HG03095 (cell line): ENCODE results near the gene VDAC1.
"Not testable (repeated sequence)": the region's sequence is repeated elsewhere in the genome, so short reads cannot be mapped to it uniquely, and the experiment has no call there.

Source experiments
- ATAC-seq: cut with Tn5 transposase; IDR thresholded peaks from one replicate; pipeline ENCODE4 v1.9.1; 2021; ENCODE audit warnings: moderate library complexity; ENCODE audit not compliant: unreplicated experiment

Gene VDAC1

DNA sequence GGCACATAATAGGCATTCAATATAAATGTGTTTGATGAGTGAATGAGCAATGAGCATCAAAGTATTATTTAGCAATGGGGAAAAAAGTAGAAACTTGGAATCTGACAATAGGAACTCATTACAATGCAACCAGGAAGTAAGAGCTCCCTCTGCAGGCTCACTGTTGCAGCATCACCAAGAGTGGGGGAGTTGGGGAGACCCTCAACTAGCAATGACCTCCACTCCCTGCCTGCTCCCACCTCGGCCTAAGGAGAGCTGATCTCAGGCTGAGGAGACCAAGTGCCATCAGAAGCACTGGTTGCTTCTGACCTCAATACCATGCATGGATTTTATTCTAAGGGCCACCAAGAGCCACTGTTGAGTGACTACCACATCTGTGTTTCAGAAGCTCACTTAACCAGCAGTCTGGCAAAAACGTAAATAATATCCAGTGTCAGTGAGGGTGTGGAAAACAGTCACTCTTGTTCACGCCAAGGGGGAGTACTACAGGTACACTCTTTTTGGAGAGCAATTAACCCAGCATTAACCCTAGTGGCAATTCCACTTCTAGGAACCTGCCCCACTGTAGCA, 8.0 kb downstream of the VDAC1 start:
- no peak for ATAC-seq

DNA sequence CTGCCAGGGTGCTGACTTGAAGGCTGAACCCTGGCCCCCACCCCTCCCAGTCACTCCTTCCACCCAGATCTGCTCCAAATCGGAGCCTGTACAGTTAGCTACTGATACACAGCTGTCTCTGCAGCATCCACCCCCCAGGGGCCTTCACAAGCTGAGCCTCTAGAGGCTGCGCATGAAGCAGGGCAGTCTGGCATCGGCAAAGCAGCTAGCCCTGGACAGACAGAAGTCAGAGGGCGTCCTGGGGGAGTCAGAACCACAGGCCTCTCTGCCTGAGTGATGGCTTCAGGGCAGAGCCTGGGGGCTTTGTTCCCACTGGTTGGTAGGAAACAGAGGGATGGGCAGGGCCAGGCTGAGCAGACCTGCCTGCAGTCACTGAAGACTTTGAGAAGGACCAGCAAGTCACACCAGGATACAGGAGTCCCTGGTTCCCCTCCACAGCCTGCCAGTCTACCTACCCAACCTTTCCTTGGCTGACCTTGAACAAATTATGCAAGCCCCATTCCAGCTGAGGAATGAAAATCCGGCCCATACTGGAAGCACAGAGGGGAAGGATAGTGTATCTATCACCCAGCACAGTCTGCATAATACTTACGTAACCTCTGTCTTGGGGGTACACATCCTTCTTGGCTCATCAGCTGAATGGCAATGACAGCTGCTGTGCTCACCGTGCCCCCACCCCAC, 8.8 kb downstream of the VDAC1 start:
- no peak for ATAC-seq

DNA sequence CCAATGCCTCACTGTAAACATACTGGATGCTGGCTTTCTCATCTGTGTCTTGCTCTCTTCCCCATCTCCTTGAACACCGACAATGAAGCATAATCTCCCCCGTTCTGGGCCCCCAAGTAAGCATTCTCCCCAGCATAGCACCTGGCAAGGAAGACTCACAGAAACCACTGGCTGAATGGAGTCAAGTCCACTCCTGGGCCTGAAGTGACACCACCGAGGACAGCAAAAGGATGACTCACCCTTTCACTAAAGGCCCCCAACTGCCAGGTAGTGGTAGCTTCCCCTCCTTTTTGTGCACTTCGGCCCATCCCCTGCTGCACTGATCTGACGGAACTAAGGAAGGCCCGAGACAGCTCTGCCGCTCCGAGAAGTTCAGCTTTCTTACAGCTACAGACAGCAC, 9.4 kb downstream of the VDAC1 start:
- no peak for ATAC-seq

DNA sequence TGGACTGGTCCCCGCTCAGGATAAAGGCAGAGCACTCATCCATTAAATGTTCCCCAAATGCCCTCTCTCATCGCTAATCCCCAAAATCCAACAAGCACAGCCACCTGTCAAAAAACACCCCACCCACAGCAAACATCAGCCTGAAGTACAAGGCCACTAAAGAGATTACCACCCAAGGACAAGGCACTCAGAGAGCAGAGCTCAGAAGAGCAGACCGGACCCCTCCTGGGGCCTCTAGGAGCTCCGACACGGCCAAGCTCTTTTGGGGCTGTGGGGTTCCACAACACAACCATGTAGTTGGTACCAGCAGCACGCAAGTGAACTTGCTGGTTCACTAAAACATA, 9.8 kb downstream of the VDAC1 start:
- no peak for ATAC-seq

DNA sequence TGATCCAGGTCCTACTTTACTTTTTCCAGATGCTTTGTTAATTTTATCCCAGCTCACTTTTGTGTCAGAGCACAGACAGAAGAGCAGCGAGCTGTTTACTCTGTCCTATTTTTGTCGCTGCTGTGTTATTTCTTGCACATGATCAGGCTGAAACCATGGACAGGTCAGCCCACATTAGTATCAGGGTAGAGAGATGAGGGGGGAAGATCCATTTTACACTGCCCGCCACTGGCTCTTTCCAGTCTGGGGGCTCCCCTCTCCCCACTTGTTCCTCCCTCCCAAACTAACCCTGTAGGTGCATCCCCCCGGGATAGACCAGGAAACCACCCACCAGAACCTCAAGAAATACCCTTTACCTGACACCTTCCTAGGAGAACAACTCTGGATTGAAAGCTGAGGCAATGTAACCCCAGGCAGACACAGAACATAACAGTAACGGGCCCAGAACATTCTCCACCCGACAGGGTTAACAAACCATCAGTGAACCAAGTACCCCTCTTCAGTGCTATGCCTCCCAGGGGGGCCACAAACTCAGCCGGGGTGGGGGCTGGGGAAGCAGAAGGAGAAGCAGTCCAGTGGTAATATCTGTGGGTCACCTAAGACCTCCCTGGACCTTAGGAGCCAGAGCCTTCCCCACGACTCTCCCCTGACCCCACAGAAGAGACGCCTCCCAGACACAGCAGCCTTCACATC, 10.3 kb downstream of the VDAC1 start:
- ATAC-seq = no peak

DNA sequence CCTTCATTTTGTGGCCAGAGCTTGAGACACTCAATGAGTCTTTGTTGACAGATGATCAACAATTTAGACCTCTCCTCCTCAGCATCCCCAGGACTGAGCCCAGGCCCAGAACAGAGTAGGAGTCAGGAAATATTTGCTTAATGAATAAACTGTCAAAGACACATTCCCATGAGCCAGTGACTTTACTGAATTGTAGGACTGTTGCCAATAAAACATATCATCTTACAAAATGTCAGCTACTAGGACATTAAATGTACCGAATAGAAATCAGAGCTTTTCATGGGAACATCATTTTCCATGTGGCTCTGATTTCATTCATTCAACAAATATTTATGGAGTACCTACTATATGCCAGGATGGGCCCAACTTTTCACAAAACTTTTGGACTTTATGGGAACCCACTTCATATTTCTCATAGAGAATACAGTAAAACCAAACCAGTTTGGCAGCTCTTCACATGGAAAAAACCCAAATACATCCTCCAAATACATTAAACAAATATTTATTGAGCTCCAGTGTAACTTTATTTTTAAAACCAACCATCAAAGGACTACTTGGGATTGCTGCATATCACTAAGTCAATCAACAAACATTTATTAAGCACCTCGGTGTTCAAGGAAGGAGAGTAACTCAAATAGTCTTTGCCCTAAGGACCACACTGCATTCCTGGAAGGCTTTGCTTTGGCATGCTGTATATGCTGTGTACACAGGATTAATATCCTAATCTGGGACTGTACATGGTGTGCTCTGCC, 11.4 kb downstream of the VDAC1 start:
- no peak for ATAC-seq

DNA sequence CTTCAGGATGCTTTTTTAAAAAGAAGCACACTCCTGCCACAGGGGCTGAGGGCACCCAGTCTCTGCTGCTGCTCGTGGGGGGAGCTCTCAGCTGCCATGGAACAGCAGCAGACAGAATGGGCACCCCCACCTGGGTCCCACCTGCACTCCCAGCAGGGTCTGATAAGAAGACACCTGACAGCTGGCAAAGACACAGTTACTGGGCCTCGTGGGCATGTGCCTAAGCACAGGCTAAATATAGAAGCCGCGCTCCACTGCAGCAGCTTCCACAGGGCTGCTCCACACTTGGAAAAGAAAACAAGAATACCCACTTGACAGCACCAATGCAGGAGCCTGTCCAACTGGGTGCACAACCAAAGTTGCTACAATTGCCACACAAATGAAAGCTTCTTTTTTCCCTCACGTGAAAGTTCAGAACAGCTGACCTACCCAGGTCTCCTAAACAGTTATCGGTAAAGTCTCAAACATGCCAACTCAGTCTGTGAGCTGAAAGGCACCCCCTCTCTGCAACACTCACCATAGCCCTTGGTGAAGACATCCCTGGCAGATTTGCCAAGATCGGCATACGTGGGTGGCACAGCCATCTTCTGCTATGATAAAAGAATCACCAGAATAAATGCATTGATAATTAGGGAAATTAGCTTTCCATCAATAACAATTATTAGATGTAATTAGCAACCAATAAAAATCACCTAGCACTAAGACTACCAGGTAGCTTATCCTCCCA, 12.2 kb downstream of the VDAC1 start:
- ATAC-seq = no peak

DNA sequence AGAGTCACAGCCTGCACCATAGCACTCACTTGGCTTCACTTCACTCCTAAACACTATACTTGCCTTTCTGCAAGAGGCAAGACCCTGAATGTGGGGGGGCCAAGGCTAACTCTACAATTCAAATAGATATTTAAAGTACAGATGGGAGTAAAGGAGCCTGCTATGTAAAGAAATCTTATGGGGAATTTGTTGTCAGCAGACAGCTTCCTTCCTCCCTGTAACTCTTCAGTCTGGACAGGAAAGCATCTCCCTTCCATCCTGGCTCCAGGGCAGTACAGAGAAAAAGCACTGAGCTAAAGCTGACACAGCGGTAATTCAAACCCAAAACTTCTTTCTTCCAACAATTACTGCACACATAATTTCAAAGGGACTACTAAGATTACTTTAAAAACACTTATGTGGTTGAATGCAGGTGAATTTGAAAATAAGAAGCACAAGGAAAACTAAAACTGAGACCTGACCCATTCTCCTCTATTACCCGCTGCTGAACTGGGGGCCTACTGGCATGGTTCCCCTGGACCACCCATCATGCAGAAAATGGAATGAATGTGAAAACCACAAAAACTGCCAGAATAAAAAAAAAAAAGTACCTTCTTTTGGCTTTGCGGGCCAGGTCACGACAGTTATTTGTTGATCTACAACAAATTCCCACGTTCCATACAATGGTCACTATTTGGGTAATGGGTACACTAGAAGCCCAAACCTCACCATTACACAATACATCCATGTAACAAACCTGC, 13.4 kb downstream of the VDAC1 start:
- ATAC-seq = no peak

DNA sequence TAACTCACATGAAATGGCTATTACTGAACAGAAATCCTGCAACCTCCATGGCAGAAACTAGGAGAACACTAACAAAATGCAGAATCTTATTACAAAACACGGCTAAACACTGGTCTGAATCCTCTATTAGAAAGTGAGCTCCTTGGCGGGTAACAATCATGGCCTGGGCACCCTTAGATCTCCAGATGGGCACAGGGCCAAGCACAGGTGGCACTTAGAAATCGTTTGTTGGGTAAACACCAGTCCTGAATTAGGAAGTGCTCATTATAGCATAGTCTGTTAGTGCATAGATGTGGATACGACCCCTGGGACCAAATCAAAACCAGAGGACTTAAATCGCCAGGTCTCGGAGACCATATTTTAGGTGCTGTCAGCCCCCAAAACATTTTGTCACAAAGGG, 14.4 kb downstream of the VDAC1 start:
- no peak for ATAC-seq

DNA sequence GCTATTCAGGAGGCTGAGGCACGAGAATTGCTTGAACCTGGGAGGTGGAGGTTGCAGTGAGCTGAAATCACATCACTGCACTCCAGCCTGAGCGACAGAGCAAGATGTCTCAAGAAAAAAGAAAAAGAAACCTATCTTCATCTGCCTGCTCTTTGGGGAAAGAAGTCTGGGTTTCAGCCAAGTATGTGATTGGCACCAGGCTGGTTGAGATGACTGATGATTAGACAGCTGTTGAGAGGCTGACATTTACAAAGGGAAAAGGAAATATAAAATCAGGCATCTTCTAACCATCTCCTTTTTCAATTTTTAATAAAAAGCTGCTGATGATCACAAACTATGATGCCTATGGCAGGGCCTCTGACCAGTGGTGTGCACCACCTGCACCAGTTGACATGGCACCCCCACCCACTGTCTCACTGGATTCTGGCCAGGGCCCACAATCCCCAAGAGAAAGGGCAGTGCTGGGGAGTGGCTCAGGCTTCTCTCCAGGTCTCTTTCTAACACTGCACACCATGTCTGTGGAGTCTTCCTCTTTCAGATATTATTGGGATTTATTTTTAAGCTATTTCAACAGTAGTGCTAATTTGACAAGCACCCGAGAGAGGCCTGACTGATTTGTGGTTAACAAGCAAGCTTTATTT, 19.1 kb downstream of the VDAC1 start:
- no peak for ATAC-seq

DNA sequence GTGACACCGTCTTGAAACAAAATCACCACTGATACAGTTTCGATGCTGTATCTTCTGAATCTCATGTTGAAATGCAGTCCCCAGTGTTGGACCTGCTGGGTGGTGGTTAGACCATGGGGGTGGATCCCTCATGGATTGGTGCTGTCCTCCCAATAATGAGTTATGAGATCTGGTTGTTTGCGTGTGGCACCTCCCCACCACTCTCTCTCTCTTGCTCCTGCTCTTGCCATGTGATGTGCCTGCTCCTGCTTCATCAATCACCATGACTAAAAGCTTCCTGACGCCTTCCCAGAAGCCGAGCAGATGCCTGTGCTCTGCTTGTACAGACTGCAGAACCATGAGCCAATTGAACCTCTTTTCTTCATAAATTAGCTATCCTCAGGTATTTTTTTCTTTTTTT, 21.1 kb downstream of the VDAC1 start:
- ATAC-seq = no peak

DNA sequence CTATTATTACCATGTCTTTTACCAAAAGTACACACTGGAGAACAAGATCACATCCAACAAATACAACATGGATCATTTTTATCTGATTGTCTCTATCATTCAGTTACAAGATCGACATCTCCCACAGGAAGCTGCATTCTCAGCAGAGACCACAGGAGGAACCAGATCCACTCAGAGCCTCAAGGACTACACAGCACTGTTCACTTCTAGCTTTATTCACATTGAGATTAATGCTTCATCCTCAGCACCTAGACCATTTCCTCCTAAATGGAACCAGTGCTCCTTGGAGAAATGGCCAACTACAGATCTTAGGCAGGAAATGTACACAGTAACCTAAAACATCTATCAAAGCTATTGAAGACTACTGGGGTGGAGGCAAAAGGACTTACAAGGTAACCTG, 23.1 kb downstream of the VDAC1 start:
- no peak for ATAC-seq

DNA sequence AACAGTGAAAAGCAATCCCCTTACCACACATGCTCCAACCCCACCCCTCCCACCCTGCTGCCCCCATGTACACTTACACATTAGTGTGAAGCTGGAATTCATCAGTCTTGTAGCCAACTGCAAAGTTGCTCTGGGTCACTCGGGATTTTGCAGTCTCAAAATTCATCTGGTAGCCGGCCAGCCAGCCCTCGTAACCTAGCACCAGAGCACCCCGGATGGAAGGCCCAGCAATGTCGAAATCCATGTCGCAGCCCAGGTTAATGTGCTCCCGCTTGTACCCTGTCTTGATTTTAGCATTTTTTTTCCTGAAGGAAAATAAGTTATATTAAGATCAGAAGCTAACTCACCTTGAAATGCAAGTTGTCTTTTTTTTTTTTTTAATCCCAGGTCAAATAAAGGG, 24.1 kb downstream of the VDAC1 start:
- no peak for ATAC-seq

DNA sequence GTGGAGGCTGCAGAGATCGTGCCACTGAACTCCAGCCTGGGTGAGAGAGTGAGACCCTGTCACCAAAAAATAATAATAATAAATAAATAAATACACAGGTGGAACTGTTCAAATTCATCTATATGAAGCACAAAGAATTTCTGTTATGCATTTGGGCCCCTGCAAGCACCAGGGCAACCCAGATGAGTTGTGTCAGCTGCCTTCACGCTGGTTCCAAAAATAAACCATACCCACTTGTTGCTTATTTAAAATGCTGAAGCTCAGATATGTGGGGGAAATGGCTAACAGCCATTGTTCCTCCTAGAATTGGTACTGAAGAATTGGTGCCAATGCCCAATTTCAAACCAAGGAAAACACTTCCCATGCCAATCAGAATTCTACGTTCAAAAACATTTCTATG, 25.8 kb downstream of the VDAC1 start:
- ATAC-seq = no peak

DNA sequence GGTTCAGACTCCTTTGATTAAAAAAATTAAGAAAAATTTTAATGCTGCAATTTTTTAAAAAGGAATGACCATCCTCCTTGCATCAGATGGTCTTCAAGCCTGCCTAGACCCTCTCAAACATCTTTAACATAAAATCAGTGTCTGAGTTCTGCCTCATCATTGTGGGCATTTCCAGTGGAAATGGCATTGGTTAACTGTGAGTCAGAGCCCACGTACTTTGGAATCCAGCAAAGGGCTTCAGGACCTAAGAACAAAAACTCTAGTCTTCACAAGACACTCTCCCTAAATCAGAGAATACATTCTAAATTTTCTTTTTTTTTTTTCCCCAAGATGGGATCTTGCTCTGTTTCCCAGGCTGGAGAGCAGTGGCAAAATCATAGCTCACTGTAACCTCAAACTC, 26.9 kb downstream of the VDAC1 start:
- no peak for ATAC-seq

DNA sequence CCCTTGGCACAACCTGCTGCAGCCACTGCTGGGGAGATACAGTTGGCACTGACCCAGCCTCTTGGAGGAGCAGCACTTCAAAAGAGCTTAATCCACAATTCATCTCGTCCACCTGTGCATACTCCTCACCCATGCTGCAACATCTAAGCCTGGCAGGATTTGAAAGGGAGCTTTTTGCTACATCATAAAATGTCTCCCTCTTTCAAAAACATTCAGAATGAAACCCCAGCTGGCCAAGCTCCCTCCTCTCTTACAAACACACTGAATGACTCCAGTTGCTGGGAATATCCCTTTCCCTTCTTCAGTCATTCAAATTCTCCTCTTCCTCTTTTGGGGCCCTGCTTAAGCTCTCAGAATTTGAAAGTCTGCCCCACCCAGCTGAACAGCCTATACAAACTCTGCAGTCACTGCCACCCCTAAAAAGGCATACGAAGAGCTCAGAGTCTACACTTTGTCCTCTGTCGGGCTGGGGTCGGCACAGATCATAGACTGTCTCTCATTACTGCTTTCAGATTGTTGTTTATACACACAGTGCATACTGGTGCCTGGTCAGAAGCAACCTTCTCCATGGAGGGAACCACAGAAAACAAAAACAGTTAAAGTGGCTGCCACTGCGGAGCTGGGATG, 27.5 kb downstream of the VDAC1 start:
- no peak for ATAC-seq

DNA sequence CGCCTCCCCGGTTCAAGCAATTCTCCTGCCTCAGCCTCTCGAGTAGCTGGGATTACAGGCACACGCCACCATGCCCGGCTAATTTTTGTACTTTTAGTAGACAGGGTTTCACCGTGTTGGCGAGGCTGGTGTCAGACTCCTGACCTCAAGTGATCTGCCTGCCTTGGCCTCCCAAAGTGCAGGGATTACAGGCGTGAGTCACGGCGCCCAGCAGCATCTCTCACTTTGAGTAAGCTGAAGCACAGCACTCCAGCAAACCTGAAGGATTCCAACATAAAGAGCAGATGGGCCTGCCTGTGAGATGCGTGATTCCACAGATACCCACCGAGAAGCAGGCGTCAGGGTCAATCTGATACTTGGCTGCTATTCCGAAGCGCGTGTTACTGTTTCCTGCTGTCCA, 29.2 kb downstream of the VDAC1 start:
- not testable (repeated sequence) for ATAC-seq

DNA sequence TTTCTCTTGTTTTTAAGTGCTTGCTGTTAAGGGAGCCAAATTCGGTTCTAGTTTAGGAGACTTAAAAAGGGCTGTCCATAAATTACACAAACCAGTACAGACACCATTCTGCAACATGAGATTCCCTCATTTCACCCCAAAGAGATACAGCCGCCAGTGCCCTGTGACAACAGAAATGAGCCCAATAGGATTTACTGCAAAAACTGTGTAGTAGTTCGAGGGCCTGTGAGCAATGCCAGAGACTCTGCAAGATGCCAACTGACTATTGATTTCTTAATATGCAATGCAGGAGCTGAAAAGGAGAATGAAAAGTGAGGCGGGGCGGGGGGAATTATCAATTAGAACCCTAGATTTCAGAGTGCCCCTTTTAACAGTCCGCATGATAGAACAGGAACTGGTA, 30.6 kb downstream of the VDAC1 start:
- ATAC-seq = no peak

DNA sequence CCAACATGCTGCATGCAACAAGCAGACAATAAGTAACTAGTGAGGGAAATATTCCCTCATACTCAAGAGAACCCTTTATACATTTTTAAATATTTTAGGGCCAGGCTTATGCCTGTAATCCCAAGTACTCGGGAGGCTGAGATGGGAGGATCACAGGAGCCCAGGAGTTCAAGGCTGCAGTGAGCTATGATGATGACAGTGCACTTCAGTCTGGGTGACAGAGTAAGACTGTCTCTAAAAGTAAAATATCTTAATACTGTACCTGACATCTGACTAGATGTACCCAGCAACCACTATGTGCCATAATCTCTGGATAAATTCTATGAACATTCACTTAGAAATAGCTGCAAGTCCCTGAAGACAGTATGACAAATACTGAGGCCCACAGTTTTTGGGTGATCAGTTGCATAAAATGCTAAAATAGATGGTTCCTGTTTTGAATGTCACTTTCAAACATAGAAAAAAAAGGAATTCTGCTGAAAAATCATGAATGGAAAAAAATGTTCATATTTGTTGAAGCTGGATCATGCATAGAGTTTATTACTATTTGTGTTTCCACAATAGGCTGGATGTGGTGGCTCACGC, 34.4 kb downstream of the VDAC1 start:
- ATAC-seq = no peak
